ENCODE measurements around the gene ATP8A1. TPM values are rescaled to one million over a fixed set of nuclear protein-coding genes. Genes with fewer than 3 reads are reported as not detected.

The ATP8A1 gene
- polyA plus RNA-seq, 4 donors, result 5.1 to 90.1 (median 9.4) TPM

DNA sequence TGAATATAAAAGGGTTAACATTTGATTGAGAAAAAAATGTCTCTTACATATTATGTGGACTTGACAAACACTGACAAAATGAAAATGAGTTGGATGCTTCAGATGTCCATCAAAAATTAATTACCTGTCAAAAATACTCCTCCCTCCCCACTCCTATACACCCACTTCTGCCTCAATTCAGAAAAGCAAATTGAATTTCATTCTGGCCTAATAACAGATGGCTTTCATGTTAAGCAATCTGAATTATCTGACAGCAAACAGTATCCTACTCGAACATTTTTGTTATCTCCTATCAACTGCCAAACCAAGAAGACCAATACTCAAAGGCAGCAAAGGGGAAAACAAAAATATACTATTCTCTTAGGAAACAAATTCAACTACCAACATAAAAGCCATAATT, 44.0 kb downstream of the ATP8A1 start:
- Histone ChIP-seq H3K9me3 (ENCODE audit: control insufficient read depth in 2 of 2, insufficient read depth in 1 of 2, low read depth in 1 of 2, low read length in 1 of 2) (no peaks in the 10 kb centered on the region), H3K27me3 (ENCODE audit: control insufficient read depth in 3 of 3, insufficient read depth in 3 of 3, low read length in 3 of 3) (no peaks in the 10 kb centered on the region), H3K27ac (ENCODE audit: low read depth in 1 of 3, low read length in 2 of 3) (no peak overlapping the region), H3K36me3 (ENCODE audit: control insufficient read depth in 3 of 3, insufficient read depth in 2 of 3, low read depth in 1 of 3, low read length in 3 of 3) (peaks cover 2 to 3% (median 3%) of the 10 kb centered on the region in 3 donors), H3K4me1 (ENCODE audit: control insufficient read depth in 3 of 3, insufficient read depth in 2 of 3, low read depth in 1 of 3, low read length in 2 of 3) (peaks cover 0 to 7% (median 0%) of the 10 kb centered on the region in 3 donors), H3K4me3 (ENCODE audit: low read depth in 1 of 3, low read length in 3 of 3) (no peak overlapping the region)
- WGBS, 3 donors, result 16 to 55% (median 28%) methylated on average over 1 of the region's 1 CpG
- FAIRE-seq (no peak), DNase-seq (no peak)

- DNase-seq (no peak), FAIRE-seq (no peak)
- Histone ChIP-seq H3K4me3 (ENCODE audit: low read depth in 1 of 3, low read length in 3 of 3) (no peak overlapping the region), H3K9me3 (ENCODE audit: control insufficient read depth in 2 of 2, insufficient read depth in 1 of 2, low read depth in 1 of 2, low read length in 1 of 2) (no peaks in the 10 kb centered on the region), H3K27me3 (ENCODE audit: control insufficient read depth in 3 of 3, insufficient read depth in 3 of 3, low read length in 3 of 3) (no peaks in the 10 kb centered on the region), H3K27ac (ENCODE audit: low read depth in 1 of 3, low read length in 2 of 3) (no peak overlapping the region), H3K4me1 (ENCODE audit: control insufficient read depth in 3 of 3, insufficient read depth in 2 of 3, low read depth in 1 of 3, low read length in 2 of 3) (no peaks in the 10 kb centered on the region), H3K36me3 (ENCODE audit: control insufficient read depth in 3 of 3, insufficient read depth in 2 of 3, low read depth in 1 of 3, low read length in 3 of 3) (peaks cover 2 to 8% (median 3%) of the 10 kb centered on the region in 3 donors)
- WGBS, 3 donors, result 93 to 98% (median 93%) methylated on average over 4 of the region's 4 CpGs
Measured at GRCh38 chr4:42610941-42611340, 46.0 kb downstream of the ATP8A1 start.

GRCh38 chr4:42609051-42609450, 47.9 kb downstream of the ATP8A1 start:
- H3K36me3 ChIP-seq (ENCODE audit: control insufficient read depth in 3 of 3, insufficient read depth in 2 of 3, low read depth in 1 of 3, low read length in 3 of 3), result peaks cover 2 to 8% (median 3%) of the 10 kb centered on the region in 3 donors
- no peaks in the 10 kb centered on the region for H3K27me3 ChIP-seq (ENCODE audit: control insufficient read depth in 3 of 3, insufficient read depth in 3 of 3, low read length in 3 of 3)
- DNase-seq, result no peak
- no peaks in the 10 kb centered on the region for H3K4me1 ChIP-seq (ENCODE audit: control insufficient read depth in 3 of 3, insufficient read depth in 2 of 3, low read depth in 1 of 3, low read length in 2 of 3)
- no peak overlapping the region for H3K4me3 ChIP-seq (ENCODE audit: low read depth in 1 of 3, low read length in 3 of 3)
- no peak overlapping the region for H3K27ac ChIP-seq (ENCODE audit: low read depth in 1 of 3, low read length in 2 of 3)
- FAIRE-seq, result no peak
- H3K9me3 ChIP-seq (ENCODE audit: control insufficient read depth in 2 of 2, insufficient read depth in 1 of 2, low read depth in 1 of 2, low read length in 1 of 2), result no peaks in the 10 kb centered on the region
- WGBS, 3 donors, result 92 to 96% (median 95%) methylated on average over 4 of the region's 4 CpGs

GRCh38 chr4:42608551-42608950, 48.4 kb downstream of the ATP8A1 start:
- Histone ChIP-seq H3K4me3 (ENCODE audit: low read depth in 1 of 3, low read length in 3 of 3) (no peak overlapping the region), H3K9me3 (ENCODE audit: control insufficient read depth in 2 of 2, insufficient read depth in 1 of 2, low read depth in 1 of 2, low read length in 1 of 2) (no peaks in the 10 kb centered on the region), H3K36me3 (ENCODE audit: control insufficient read depth in 3 of 3, insufficient read depth in 2 of 3, low read depth in 1 of 3, low read length in 3 of 3) (peaks cover under 1 to 8% (median 2%) of the 10 kb centered on the region in 3 donors), H3K27me3 (ENCODE audit: control insufficient read depth in 3 of 3, insufficient read depth in 3 of 3, low read length in 3 of 3) (no peaks in the 10 kb centered on the region), H3K27ac (ENCODE audit: low read depth in 1 of 3, low read length in 2 of 3) (no peak overlapping the region), H3K4me1 (ENCODE audit: control insufficient read depth in 3 of 3, insufficient read depth in 2 of 3, low read depth in 1 of 3, low read length in 2 of 3) (no peaks in the 10 kb centered on the region)
- 91 to 97% (median 96%) methylated on average over 2 to 3 of the region's 3 CpGs for WGBS, 3 donors
- DNase-seq, result no peak
- no peak for FAIRE-seq

DNA sequence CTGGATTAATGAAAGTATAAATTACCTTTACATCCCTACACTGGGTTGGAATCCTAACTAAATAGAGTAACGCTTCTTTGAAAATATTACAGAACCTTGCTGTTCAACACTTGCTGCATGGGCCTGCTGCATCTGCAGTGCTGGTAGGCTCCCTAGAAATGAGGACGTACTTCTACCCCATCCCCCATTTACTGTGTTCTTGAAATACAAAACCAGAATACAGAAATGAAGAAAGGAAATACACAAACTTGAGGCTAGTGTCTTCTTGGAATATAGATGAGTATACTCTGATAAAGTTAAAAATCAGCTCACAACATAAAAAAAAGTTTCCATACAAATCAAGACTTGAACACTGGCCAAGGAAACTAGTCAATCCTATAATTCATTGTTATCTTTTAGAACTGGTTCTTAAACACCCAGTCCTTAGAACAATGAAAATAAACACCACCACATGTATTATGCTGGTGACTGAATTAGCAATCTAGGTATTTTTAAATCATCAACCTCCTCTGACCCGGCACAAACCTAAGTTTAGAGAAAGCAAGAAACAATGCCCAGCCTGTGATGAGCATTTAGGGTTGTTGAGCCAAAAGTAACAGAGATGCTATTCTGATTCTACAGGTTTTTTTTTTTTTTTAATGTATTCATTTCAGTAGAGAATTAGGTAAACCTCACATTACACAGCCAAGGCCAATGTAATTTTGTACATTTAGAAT, 49.7 kb downstream of the ATP8A1 start:
- no peak overlapping the region for H3K4me3 ChIP-seq (ENCODE audit: low read depth in 1 of 3, low read length in 3 of 3)
- no peak overlapping the region for H3K27ac ChIP-seq (ENCODE audit: low read depth in 1 of 3, low read length in 2 of 3)
- DNase-seq (no peak), FAIRE-seq (no peak)
- H3K4me1 ChIP-seq (ENCODE audit: control insufficient read depth in 3 of 3, insufficient read depth in 2 of 3, low read depth in 1 of 3, low read length in 2 of 3), result no peaks in the 10 kb centered on the region
- H3K27me3 ChIP-seq (ENCODE audit: control insufficient read depth in 3 of 3, insufficient read depth in 3 of 3, low read length in 3 of 3), result no peaks in the 10 kb centered on the region
- WGBS, 3 donors, result 63 to 83% (median 83%) methylated on average over 3 of the region's 3 CpGs
- peaks cover 0 to 8% (median under 1%) of the 10 kb centered on the region in 3 donors for H3K36me3 ChIP-seq (ENCODE audit: control insufficient read depth in 3 of 3, insufficient read depth in 2 of 3, low read depth in 1 of 3, low read length in 3 of 3)
- H3K9me3 ChIP-seq (ENCODE audit: control insufficient read depth in 2 of 2, insufficient read depth in 1 of 2, low read depth in 1 of 2, low read length in 1 of 2), result no peaks in the 10 kb centered on the region

GRCh38 chr4:42605264-42605663, 51.6 kb downstream of the ATP8A1 start:
- H3K4me1 ChIP-seq (ENCODE audit: control insufficient read depth in 3 of 3, insufficient read depth in 2 of 3, low read depth in 1 of 3, low read length in 2 of 3), result no peaks in the 10 kb centered on the region
- no peak overlapping the region for H3K27ac ChIP-seq (ENCODE audit: low read depth in 1 of 3, low read length in 2 of 3)
- no peak for DNase-seq
- no peak overlapping the region for H3K4me3 ChIP-seq (ENCODE audit: low read depth in 1 of 3, low read length in 3 of 3)
- FAIRE-seq, result no peak
- no peaks in the 10 kb centered on the region for H3K9me3 ChIP-seq (ENCODE audit: control insufficient read depth in 2 of 2, insufficient read depth in 1 of 2, low read depth in 1 of 2, low read length in 1 of 2)
- WGBS, 3 donors, result 85 to 97% (median 95%) methylated on average over 5 of the region's 5 CpGs
- H3K27me3 ChIP-seq (ENCODE audit: control insufficient read depth in 3 of 3, insufficient read depth in 3 of 3, low read length in 3 of 3), result no peaks in the 10 kb centered on the region
- H3K36me3 ChIP-seq (ENCODE audit: control insufficient read depth in 3 of 3, insufficient read depth in 2 of 3, low read depth in 1 of 3, low read length in 3 of 3), result peaks cover 0 to 5% (median 0%) of the 10 kb centered on the region in 3 donors

- Histone ChIP-seq H3K27ac (ENCODE audit: low read depth in 1 of 3, low read length in 2 of 3) (no peak overlapping the region), H3K36me3 (ENCODE audit: control insufficient read depth in 3 of 3, insufficient read depth in 2 of 3, low read depth in 1 of 3, low read length in 3 of 3) (peaks cover 0 to 7% (median 0%) of the 10 kb centered on the region in 3 donors), H3K27me3 (ENCODE audit: control insufficient read depth in 3 of 3, insufficient read depth in 3 of 3, low read length in 3 of 3) (no peaks in the 10 kb centered on the region), H3K4me1 (ENCODE audit: control insufficient read depth in 3 of 3, insufficient read depth in 2 of 3, low read depth in 1 of 3, low read length in 2 of 3) (no peaks in the 10 kb centered on the region), H3K4me3 (ENCODE audit: low read depth in 1 of 3, low read length in 3 of 3) (no peak overlapping the region), H3K9me3 (ENCODE audit: control insufficient read depth in 2 of 2, insufficient read depth in 1 of 2, low read depth in 1 of 2, low read length in 1 of 2) (no peaks in the 10 kb centered on the region)
- no peak for DNase-seq
- no peak for FAIRE-seq
- WGBS, 3 donors, result 96 to 98% (median 97%) methylated on average over 2 of the region's 2 CpGs
Measured at GRCh38 chr4:42603862-42604261, 53.0 kb downstream of the ATP8A1 start.

GRCh38 chr4:42600578-42600977, 56.3 kb downstream of the ATP8A1 start:
- no peaks in the 10 kb centered on the region for H3K9me3 ChIP-seq (ENCODE audit: control insufficient read depth in 2 of 2, insufficient read depth in 1 of 2, low read depth in 1 of 2, low read length in 1 of 2)
- DNase-seq (no peak), FAIRE-seq (no peak)
- no peak overlapping the region for H3K27ac ChIP-seq (ENCODE audit: low read depth in 1 of 3, low read length in 2 of 3)
- peaks cover 0 to 1% (median 0%) of the 10 kb centered on the region in 3 donors for H3K36me3 ChIP-seq (ENCODE audit: control insufficient read depth in 3 of 3, insufficient read depth in 2 of 3, low read depth in 1 of 3, low read length in 3 of 3)
- WGBS, 3 donors, result 65 to 94% (median 87%) methylated on average over 2 of the region's 2 CpGs
- no peaks in the 10 kb centered on the region for H3K27me3 ChIP-seq (ENCODE audit: control insufficient read depth in 3 of 3, insufficient read depth in 3 of 3, low read length in 3 of 3)
- H3K4me3 ChIP-seq (ENCODE audit: low read depth in 1 of 3, low read length in 3 of 3), result no peak overlapping the region
- H3K4me1 ChIP-seq (ENCODE audit: control insufficient read depth in 3 of 3, insufficient read depth in 2 of 3, low read depth in 1 of 3, low read length in 2 of 3), result no peaks in the 10 kb centered on the region

DNA sequence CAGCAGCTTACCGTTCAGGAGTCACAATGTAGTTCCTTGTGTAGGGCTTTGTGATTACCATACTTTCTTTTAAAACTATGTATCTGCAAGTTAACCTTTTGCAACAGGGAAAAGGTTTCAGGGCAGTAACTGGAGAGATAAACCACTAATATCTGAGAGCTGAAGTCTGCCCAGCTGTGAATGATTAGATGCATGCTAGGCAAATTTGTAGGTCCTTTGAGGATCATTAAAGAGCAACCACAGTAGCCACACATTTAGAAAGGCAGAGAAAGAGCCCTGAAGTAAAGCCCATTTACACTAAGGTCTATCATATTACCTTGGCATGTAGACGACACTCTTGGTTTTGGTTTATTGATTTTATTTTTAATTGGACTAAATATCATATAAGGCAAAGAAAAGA, 60.0 kb downstream of the ATP8A1 start:
- DNase-seq (peak in 1 of 2 donors; percentile 32), FAIRE-seq (no peak)
- Histone ChIP-seq H3K27ac (ENCODE audit: low read depth in 1 of 3, low read length in 2 of 3) (peak overlapping the region in 1 of 3 donors; percentile 11), H3K27me3 (ENCODE audit: control insufficient read depth in 3 of 3, insufficient read depth in 3 of 3, low read length in 3 of 3) (no peaks in the 10 kb centered on the region), H3K36me3 (ENCODE audit: control insufficient read depth in 3 of 3, insufficient read depth in 2 of 3, low read depth in 1 of 3, low read length in 3 of 3) (peaks cover 0 to 1% (median 0%) of the 10 kb centered on the region in 3 donors), H3K9me3 (ENCODE audit: control insufficient read depth in 2 of 2, insufficient read depth in 1 of 2, low read depth in 1 of 2, low read length in 1 of 2) (no peaks in the 10 kb centered on the region), H3K4me1 (ENCODE audit: control insufficient read depth in 3 of 3, insufficient read depth in 2 of 3, low read depth in 1 of 3, low read length in 2 of 3) (no peaks in the 10 kb centered on the region), H3K4me3 (ENCODE audit: low read depth in 1 of 3, low read length in 3 of 3) (no peak overlapping the region)
- 76 to 85% (median 83%) methylated on average over 2 of the region's 2 CpGs for WGBS, 3 donors
